ENCODE results near the gene HAL.

GRCh38 chr12:96033549-96034389, 37.6 kb upstream of the HAL start:
- no peak for TF ChIP-seq CTCF (IDR thresholded peaks at IDR 0.05)
- no peak for TF ChIP-seq POLR2A (IDR thresholded peaks at IDR 0.05)

Data from testis (tissue), 2 donors.